ENCODE results near the gene SORBS1.

SORBS1 gene

DNA sequence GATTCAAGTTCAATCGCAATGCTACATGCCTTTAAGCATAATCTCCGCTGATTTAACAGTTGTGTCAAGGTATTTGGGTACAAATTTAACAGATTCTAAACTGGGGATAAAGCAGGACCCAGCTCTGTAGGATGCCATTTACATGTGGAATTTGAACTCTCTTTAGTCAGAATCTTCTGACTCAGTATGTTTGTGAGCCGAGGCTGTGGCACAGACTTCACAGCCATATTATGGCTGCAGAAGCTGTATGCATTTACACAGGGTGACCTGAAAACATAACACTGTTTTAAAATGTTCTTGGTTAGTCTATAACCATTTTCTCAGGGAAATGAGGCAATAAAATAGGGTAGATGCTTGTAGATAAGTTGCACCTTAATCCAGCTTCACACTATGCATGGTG lies 279.1 kb downstream of the SORBS1 start:
- no peak for DNase-seq

DNA sequence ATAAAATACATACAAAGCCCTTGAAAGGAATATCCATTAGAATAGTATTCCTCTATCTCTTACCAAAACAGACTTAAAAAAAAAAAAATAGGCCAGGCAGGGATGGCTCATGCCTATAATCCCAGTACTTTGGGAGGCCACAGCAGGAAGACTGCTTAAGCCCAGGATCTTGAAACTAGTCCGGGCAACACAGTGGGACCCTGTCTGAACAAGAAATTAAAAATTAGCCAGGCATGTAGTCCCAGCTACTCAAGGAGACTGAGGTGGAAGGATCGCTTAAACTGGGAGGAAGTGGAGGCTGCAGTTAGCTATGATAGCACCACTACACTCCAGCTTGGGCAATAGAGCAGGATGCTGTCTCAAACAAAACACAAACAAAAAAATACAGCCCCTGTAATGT lies 280.0 kb downstream of the SORBS1 start:
- DNase-seq, result no peak

DNA sequence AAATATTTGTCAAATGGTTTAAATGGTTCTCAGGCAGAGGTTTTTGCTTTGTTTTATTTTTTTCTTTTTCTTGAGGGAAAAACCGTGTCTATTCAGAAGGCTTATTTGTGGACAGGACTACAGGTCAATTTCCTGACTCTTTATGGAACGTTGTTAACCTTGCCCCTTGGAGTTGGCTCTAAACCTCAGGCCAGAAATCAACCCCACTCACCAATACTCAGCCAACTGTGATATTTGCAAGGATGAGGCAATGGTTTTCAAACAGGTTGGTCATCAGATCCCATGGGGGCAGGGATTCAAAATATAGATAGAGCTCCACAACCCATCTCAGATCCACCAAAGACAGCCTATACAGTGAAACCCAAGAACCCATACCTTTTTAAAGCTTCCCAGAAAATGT lies 280.5 kb downstream of the SORBS1 start:
- DNase-seq, result no peak

DNA sequence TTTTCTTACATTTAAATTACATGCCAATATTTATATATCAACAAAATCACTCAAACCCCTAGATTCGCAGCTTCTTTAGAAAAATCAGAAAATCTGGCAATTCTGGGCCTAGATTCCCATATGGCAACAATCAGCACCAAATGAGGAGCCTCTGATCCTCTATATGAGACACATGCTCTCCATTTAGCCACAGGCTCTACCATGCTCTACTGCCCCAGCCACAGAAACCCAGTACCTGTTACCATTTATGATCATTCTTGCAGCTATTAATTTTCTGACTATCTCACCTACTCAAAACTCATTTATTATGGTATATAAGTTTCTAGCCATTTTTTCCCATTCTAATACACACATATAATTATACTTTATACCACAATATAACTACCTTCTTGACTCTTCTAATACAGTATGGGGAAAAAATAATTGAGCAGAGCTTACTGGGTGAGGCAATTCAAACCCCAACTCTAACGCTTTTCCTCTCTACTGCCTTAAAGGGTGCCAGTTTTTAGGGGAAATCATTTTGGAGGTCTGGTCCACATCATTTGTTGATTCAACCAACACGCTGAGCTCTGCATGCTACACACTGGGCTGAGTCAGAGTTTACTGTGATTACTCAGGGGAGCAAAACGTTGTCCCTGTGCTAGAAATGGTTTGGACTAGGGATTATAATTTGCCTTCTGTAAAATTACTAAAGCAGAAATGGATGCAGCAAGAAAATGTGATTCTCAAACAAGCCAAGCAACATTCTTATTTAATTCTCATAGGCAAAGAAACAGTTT lies 281.9 kb downstream of the SORBS1 start:
- no peak for DNase-seq

DNA sequence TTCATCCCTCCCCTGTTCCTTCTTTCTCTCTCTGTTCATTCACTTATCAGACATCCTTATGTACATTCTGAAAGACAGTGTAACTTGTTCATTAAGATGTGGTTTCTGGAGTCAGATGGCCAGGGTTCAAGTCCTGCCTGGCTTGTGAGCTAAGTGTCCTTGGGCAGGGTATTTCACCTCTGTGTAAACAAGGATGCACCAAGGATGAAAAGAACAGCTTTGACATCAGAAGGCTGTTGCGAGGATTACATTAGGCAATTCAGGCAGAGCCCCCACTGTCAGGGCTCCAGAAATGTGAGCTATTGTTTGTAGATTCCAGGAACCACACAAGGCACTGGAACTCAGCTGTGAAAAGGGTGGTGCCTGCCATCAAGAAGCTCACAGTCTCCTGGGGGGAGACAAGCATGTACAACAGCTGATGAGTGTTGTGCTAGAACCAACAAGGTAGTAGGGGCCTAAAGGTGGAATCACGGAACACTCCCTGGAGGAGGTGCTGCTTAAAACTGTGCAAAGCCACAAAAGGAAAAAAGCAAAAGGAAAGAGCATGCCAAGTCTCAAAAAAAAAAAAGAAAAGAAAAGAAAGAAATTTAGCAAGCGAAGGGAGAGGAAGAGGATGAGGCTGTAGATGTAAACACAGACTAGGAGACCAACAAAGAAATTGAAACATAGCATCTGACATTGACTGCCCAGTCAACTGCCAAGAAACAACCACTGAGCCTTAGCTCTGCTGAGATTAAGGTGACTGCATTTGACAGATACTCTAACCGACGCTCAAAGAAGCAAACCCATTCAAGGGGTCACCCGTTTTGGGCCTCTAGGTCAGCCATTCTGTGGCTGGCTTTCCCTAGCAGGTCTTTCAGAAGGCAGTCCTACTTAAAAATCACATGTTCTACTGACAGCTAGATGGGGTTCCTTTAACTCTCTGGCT lies 282.8 kb downstream of the SORBS1 start:
- no peak for DNase-seq

DNA sequence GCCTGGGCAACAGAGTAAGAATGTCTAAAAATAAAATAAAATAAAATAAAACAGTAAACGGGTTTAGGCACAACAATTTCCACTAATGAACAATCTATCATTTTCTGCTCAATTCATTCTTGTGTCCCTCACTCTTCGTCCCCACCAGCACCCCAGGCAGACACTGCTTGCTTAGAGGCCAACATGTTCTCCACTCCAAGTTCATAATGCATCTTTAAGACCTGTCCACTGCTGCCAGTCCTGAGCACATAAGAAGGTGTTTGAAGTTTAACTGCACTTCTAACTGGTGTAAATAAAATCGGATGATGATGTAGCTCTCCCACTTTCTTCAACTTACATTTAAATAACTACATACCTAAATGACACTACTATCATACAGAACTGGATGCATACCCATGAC lies 283.6 kb downstream of the SORBS1 start:
- no peak for DNase-seq

DNA sequence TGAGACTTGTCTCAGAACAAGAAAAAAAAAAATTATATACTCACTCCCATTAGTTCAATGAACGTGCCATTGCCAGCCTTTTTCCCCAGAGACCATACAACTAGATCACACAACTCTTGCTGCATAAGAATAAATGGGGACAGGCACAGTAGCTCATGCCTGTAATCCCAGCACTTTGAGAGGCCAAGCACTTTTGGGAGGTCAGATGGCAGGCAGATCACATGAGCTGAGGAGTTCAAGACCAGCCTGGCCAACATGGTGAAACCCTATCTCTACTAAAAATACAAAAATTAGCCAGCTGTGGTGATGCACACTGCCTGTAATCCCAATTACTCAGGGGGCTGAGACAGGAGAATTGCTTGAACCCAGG lies 284.0 kb downstream of the SORBS1 start:
- no peak for DNase-seq

DNA sequence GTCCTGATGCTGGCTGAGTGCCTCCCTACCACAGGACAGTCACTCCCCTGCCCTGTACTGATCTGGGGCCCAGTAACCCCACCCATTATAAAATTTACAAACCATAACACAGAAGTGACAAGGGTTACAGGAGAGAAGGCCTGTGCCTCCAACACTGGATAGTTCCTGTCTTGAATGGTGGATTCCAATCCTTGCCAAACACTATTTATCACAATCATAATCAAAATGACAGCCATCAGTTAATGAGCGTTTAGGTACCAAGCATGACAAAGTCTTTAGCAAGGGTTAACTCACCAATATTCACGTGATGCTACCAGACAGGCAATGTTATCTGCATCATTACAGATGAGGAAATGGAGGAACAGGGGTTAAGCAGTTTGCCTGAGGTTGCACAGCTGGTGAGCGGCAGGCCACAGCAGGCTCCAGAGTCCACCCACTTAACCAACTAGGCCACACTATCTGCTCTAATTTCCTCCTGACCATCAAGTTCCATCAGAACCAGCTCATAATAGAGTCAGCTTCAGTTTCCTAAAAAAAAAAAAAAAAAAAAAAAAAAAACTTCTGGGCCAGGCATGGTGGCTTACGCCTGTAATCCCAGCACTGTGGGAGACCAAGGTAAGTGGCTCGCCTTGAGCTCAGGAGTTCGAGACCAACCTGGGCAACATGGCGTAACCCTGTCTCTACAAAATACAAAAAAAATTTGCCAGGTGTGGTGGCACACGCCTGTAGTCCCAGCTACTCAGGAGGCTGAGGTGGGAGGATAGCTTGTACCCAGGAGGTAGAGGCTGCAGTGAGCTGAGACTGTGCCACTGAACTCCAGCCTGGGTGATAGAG lies 284.6 kb downstream of the SORBS1 start:
- no peak for DNase-seq

DNA sequence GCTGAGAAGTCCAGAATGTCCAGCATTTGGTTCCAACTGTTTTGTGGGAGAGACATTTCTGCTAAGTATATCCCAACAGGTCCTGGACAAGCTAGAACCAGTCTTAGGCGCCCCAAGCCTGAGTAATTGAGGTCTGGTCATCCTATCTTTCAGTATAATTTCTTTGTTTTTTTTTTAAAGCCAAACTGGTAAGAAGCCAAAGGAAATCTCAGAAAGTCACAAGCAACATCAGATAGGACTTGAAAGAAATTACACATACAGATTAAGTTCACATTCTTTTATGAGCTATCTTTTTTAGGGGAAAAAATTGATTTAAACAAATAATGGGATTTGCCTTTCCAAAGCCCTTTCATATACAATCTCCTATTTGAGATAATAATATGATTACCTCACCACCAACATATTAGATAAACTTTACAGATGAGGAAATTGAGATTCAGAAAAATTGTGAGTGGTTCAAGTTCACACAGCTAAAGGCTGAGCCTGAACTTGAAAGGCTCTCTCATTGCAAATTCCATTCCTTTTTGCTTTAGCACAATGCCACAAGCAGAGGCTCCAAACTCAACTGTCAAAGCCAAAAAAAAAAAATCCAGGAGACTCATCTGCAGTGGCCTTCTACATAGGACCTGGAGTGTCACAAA lies 285.3 kb downstream of the SORBS1 start:
- no peak for DNase-seq

DNA sequence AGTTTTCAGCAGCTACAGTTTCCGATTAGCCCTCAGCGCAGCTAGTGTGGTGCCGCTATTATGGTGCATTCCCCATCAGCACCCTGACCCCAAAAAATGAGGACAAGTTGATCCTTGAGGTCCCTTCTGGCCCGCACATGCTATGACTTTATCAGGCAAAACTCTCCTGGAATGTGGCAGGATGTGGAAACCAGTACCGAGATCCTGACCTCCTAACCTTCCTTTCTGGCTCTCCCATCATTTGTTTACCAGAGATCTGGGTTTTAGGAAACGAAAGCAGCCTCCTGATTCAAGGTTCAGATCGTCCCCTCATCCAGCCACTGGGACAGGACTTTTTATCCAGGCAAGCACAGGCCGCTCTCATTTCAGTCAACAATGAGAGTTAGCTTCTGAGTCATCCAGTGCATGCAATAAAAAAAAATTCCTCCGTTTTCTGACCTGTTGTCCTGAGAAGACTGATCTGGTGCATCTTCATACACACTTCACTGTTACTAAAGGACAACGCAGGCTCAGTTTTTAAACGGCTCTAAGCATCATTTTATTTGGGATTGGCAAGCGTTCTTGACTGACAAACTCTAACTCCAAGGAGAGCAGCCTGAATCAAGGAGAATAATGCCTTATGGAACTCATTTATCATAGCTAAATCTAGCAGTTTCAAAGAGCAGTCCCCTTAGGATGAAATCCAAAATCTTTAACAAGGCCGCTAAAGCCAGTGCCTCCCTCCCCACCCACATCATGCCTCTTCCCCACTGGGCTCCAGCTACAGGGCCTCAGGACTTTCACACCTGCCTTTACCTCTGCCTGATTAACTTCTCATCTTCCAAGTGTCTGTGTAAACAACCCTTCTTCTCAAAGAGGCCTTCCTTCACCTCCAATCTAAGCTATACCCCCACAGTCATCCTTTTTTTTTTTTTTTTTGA lies 287.5 kb downstream of the SORBS1 start:
- no peak for DNase-seq

DNA sequence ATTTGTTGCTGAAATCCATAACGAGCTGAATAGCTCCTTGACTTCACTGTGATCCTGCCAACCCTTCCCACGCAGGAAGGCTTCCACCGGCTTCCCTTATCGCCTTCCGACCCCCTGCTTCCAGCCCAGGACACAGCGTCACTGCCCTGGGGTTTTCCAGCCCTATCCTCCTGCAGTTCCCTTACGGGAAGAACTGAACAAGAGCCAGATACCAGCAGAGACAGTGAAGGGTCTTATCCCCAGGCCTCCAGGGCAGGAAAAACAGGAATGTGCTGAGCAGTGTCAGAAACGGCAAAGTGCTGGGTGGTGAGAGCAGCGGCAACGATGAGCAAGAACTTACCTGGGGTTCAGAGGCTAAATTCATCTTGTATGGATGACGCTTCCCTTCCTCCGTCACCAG lies 292.7 kb downstream of the SORBS1 start:
- no peak for DNase-seq

DNA sequence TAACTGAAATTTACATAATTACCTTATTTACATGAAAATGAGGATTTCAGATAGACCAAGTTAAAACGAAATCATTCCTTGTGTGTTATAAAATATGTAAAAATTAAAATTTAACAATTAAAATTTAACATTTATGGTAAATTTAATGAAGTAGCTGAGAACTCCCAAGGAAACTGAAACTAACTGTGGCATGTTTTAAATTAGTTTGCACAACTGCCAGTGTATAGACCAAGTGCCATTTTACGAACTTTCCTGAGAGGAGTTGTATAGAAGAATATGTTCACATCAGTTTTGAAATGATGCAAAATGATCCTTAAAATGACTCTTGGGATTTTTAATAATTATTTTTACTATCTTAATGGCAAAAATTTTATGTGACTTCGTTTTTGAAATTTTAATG lies 293.9 kb downstream of the SORBS1 start:
- DNase-seq, result no peak

DNA sequence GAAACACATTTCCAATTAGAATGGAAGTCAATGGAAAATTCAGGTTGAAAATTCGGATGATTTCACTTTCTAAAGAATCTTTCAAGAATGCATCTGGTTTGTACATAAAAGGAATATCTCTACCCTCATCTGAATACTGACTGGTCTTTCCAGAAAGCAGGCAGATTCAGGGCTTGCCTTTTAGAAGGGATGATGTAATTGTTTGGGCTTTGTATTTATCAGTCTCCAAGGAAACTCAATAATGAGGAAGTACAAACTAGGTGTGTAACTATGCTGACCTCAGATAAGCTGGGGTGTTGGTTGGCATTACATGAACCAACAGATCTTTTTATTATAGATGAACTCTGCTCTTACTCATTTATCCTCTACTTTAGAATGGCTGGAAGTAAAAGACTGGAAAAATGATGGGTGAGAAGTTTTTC lies 294.5 kb downstream of the SORBS1 start:
- DNase-seq, result no peak

DNA sequence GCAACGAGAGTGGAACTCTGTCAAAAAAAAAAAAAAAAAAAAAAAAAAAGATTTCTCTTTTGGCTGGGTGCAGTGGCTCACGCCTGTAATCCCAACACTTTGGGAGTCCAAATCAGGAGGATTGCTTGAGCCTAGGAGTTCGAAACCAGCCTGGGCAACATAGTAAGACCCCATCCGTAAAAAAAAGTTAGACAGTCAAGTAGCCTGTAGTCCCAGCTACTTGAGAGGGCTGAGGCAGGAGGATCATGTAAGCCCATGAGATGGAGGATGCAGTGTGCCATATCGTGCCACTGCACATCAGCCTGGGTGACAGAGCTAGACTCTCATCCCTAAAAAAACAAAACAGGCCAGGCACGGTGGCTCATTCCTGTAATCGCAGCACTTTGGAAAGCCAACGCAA lies 295.6 kb downstream of the SORBS1 start:
- no peak for DNase-seq

DNA sequence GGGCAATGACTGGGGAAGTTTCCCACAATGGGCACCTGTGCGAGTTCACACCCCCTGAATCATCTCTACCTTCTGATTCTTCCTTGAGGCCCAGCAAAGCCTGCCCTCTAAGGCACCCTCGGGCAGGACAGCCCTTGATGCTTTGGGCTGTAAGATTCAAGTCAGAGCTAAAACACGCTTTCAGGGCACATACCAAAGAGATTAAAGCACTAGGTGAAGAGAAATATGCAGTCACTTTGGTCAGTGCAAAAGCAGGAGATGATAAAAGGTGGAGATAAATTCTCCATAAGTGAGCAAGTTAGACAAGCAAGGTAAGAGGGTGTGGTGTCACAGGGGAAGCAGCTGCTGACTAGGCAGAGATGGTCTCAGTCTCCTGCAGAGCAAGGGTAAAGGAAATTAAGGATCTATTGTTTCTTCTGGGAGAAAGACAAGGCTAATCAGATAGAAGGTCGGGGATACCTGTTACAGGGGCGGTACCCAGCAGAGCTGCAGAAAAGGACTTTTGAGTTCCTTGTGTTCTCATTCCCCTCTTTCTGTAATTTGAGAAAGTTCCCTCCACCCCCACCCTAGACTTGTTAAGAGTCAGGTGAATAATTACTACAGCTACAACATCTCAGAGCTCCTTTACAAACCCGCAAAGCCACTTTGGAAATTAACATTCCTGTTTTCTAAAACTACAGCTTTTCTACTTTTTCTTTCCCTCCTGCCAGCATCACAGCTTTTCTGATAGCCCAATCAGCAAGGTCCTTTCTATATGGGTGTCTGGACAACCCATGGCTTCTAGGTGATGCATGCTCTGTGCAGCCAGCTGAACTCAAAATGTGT lies 296.7 kb downstream of the SORBS1 start:
- DNase-seq, result no peak

DNA sequence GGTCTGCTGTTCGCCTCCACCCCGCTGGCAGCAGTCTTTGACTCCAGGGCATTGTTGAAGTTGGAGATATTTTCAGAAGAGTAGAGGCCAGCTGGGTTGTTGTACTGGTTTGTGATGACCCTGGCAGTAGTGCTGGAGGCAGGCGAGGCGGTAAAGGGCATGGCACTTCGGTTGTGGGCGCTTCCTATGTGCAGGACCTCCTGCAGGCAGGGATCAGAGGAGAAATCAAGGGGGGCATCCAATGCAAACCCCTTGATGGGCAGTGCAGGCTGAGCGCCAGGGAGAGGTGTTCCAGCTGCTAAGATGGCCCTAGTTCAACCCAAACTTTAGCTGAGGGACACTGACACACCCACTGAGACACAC lies 297.3 kb downstream of the SORBS1 start:
- no peak for DNase-seq

DNA sequence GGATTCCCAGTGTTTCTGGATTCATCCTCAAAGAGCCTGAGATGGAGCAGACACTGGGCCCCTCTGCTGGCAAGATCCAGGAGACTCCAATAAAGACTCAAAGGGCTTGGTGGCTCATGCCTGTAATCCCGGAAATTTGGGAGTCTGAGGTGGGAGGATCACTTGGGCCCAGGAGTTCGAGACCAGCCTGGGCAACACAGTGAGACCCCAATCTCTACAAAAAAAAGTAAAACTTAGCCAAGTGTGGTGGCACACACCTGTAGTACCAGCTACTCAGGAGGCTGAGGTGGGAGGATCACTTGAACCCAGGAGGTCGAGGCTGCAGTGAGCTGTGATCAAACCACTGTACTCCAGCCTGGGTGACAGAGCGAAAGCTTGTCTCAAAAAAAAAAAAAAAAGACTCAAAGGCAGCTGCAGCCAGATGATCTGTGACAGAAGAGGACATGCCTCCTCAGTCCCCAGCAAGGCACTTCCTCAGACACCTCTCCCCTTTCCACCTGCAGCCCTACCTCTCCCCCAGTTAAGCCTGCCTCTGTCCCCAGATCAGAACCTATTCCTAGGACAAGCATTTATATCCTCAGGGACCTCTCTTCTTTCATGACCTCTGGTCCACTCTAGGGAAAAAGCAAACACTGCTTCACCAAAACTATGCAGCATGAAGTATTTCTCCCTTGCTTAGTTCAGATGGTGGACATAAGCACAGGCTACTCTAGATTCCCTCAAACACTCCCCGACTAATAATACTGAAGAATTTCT lies 298.2 kb downstream of the SORBS1 start:
- no peak for DNase-seq

DNA sequence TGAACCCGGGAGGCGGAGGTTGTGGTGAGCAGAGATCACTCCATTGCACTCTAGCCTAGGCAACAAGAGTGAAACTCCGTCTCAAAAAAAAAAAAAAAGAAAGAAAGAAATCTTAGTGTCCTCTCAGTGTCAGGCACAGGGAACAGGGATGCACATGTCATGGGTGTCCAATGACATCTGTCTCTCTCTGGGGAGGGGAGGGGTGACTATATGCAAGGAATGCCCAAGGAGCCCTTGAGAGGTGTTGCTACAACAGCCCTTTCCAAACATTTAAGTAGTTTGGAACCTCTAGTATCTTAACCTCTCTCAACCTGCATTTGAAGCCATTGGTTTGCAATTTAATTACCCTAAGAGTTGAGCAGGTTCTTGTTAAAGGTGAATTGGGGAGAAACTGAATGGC lies 299.2 kb downstream of the SORBS1 start:
- no peak for DNase-seq

Data from activated CD4-positive, alpha-beta T cell treated with anti-CD3 and anti-CD28 coated beads, Interleukin-2, amount 50 U/mL, for 4 hours (primary cell).